ENCODE results near the gene TCEAL1. TPM values are rescaled to one million over a fixed set of nuclear protein-coding genes. Genes with fewer than 3 reads are reported as not detected.
"Not testable (repeated sequence)": the region's sequence is repeated elsewhere in the genome, so short reads cannot be mapped to it uniquely, and the experiment has no call there.

TCEAL1 gene, protein sequence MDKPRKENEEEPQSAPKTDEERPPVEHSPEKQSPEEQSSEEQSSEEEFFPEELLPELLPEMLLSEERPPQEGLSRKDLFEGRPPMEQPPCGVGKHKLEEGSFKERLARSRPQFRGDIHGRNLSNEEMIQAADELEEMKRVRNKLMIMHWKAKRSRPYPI
- total RNA-seq (2014; rRNA removed; shearing (Covaris generic); ENCODE audit: low replicate concordance): 18.4 and 18.9 TPM in 2 replicates

- in situ Hi-C loops (cut with HindIII; ENCODE audit: low pct_unique_long_range_greater_than_20kb, low sequenced_read_pairs): no loop called here
- peak; percentile 61 for DNase-seq (ENCODE audit: low read depth)
Observed at GRCh38 chrX:103628386-103629317, at the start of gene TCEAL1. TSS of gene TCEAL1 (plus strand) at chrX:103628975. CDS start at chrX:103629917, 942 bp downstream.

DNA sequence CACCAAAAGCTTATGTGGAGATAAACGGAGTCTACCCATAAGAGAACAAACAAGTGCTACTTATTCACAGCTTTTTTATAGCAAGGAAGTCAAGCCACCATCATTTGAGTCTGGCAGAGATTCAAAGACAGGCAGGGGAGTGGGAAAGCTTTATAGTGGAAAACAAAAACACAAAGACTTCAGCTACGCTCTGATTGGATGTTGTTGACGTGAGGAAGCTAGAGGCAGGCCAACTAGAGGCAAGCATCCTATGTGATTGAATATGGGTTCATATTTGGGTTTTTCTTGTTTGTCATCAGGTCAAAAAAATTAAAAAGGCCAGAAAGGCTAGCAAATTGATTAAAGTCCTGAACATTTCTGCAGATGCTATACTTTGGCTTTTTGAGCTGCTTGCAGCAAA is 44.2 kb upstream of the TCEAL1 start:
- peak; percentile 3 for DNase-seq (ENCODE audit: low read depth)
- in situ Hi-C loops (cut with HindIII; ENCODE audit: low pct_unique_long_range_greater_than_20kb, low sequenced_read_pairs): no loop called here

DNA sequence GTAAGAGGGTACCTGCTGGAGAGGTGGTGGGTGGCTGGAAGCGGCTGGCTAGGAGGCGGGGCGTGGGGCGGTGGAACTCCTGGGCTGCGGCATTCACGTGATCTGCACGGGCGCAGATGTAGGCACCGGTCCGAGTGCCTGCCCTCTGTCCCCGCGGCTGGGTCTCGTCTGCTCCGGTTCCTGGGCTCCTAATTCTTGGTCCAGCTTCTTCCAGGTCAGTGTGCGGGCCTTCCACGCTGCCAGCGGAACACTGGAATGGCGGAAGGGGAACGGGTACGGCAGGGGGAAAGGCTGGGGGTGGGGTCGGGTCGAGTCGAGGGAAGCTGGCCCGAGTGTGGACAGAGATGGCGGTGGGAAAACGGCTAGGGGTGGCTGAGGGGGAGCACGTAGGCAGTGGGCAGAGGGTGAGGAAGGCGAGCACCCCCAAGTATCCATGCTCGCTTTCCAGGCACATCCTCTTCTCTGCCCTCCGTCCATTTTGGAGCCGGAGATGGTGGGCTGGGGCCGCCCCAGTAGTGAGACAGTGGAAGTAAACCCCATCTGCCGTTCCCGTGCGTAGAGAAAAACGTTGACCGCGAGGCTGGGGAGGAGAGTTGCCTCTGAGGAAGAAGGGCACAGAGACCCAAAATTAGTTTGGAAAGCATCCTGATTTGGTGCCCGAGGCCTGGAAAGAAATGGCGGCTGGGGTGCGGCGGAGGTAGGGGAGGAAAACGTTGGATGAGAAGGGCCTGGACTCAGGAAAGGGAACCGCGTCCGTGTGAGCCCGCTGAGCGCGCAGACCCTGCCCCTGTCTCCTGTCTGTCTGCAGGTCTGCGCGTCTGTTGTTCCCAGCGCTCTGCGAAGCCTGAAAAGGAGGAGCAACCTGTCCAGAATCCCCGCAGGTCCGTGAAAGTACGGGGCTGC is 43.1 kb upstream of the TCEAL1 start, which contains the start of gene TCEAL4:
TCEAL4 (plus strand) TSS at position 105 of the 903 bp plus-strand sequence. CDS start 1,161 bp downstream, outside the sequence.
- in situ Hi-C loops (cut with HindIII; ENCODE audit: low pct_unique_long_range_greater_than_20kb, low sequenced_read_pairs): no loop called here
- DNase-seq (ENCODE audit: low read depth): peak; percentile 14

GRCh38 chrX:103586314-103586646 is 42.5 kb upstream of the TCEAL1 start:
- in situ Hi-C loops (cut with HindIII; ENCODE audit: low pct_unique_long_range_greater_than_20kb, low sequenced_read_pairs): no loop called here
- DNase-seq (ENCODE audit: low read depth): no peak

- in situ Hi-C loops (cut with HindIII; ENCODE audit: low pct_unique_long_range_greater_than_20kb, low sequenced_read_pairs): no loop called here
- DNase-seq (ENCODE audit: low read depth): no peak
Observed at GRCh38 chrX:103586659-103587058, 42.1 kb upstream of the TCEAL1 start.

DNA sequence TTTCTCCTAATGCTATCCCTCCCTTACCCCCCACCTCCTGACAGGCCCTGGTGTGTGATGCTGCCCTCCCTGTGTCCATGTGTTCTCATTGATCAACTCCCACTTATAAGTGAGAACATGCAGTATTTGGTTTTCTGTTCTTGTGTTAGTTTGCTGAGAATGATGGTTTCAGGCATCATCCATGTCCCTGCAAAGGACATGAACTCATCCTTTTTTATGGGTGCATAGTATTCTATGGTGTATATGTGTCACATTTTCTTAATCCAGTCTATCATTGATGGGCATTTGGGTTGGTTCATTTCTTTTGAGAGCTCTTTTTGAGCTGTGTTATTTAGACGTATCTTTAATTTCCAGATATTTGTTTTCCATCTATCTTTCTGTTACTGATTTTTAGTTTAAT is 36.5 kb upstream of the TCEAL1 start:
- DNase-seq (ENCODE audit: low read depth); in situ Hi-C loops (cut with HindIII; ENCODE audit: low pct_unique_long_range_greater_than_20kb, low sequenced_read_pairs): not testable (repeated sequence)

DNA sequence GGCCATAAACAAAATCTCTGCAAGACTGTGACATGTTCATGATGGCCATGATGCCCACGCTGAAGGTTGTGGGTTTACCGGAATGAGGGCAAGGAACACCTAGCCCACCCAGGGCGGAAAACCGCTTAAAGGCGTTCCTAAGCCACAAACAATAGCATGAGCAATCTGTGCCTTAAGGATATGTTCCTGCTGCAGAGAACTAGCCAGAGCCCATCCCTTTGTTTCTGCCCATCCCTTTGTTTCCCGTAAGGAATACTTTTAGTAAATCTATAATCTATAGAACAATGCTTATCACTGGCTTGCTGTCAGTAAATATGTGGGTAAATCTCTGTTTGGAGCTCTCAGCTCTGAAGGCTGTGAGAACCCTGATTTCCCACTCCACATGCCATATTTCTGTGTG is 33.6 kb upstream of the TCEAL1 start:
- in situ Hi-C loops (cut with HindIII; ENCODE audit: low pct_unique_long_range_greater_than_20kb, low sequenced_read_pairs); DNase-seq (ENCODE audit: low read depth): not testable (repeated sequence)

GRCh38 chrX:103607364-103608305 is 21.1 kb upstream of the TCEAL1 start, which contains the start of gene TCEAL3:
TSS of gene TCEAL3 (plus strand) at chrX:103607963. CDS start at chrX:103609065, 1,102 bp downstream.
- in situ Hi-C loops (cut with HindIII; ENCODE audit: low pct_unique_long_range_greater_than_20kb, low sequenced_read_pairs): no loop called here
- no peak for DNase-seq (ENCODE audit: low read depth)

DNA sequence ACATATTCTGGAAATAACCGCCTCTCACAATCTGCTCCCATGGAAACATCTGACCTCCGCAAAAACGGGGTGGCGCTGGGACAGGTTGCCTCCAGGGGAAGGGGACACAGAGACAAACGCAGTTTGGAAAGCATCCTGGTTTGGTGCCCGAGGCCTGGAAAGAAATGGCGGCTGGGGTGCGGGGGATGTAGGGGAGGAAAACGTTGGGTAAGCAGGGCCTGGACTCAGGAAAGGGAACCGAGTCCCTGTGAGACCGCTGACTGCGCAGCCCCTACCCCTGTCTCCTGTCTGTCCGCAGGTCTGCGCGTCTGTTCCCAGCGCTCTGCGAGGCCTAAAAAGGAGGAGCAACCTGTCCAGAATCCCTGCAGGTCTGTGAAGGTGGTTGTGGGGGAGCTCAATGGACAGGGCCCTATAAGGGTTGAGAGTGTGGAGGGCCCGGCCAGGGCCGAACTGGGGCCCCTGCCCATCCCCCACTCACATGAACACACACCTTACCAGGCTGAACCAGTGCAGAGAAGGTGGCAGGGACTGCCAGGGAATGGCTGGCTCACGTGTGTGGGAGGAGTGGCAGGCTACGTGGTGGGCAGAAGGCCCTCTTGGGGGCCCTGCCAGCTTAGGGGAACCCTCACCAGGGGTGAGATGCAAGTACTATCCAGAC is 20.3 kb upstream of the TCEAL1 start:
- no peak for DNase-seq (ENCODE audit: low read depth)
- in situ Hi-C loops (cut with HindIII; ENCODE audit: low pct_unique_long_range_greater_than_20kb, low sequenced_read_pairs): no loop called here

- DNase-seq (ENCODE audit: low read depth): no peak
Observed at GRCh38 chrX:103610282-103610681, 18.5 kb upstream of the TCEAL1 start.

DNA sequence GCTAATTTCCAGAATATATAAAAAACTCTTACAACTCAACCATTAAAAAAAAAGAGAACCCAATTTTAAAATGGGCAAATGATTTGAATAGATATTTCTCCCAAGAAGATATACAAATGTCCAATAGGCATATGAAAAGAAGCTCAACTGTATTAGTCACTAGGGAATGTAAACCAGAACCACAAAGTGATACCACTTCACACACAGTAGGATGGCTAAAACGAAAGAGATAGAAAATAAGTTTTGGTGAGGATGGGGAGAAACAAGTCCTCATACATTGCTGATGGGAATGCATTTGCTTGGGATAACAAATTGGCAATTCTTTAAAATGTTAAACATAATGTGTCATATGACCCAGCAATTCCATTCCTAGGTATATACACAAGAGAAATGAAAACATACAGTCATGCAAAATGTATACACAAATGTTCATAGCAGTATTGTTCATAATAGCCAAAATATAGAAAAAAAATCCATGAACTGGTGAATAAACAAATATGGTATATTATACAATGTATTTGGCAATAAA is 15.3 kb upstream of the TCEAL1 start:
- in situ Hi-C loops (cut with HindIII; ENCODE audit: low pct_unique_long_range_greater_than_20kb, low sequenced_read_pairs): no loop called here
- no peak for DNase-seq (ENCODE audit: low read depth)

More at GRCh38 chrX:103610282-103610681, 18.5 kb upstream of the TCEAL1 start:
- in situ Hi-C loops (cut with HindIII; ENCODE audit: low pct_unique_long_range_greater_than_20kb, low sequenced_read_pairs): no loop called here

DNA sequence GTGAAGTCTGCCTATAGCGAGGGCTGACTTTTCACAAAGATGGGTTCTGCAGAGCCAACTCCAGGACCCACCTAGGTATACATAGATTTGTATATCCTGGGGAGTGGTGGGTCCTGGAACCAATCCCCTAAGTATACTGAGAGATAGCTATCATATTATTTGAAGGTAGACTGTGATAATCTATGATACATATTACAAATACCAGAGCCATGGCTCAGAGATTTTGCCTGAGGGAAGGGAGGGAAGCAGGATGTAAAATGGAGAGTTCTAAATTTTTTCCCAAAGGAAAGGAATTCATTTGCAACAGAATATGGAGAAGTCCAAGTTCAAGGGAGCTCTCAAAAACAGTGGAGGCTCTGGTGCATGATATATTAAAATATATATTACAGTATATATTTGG is 13.8 kb upstream of the TCEAL1 start:
- in situ Hi-C loops (cut with HindIII; ENCODE audit: low pct_unique_long_range_greater_than_20kb, low sequenced_read_pairs): no loop called here
- no peak for DNase-seq (ENCODE audit: low read depth)

DNA sequence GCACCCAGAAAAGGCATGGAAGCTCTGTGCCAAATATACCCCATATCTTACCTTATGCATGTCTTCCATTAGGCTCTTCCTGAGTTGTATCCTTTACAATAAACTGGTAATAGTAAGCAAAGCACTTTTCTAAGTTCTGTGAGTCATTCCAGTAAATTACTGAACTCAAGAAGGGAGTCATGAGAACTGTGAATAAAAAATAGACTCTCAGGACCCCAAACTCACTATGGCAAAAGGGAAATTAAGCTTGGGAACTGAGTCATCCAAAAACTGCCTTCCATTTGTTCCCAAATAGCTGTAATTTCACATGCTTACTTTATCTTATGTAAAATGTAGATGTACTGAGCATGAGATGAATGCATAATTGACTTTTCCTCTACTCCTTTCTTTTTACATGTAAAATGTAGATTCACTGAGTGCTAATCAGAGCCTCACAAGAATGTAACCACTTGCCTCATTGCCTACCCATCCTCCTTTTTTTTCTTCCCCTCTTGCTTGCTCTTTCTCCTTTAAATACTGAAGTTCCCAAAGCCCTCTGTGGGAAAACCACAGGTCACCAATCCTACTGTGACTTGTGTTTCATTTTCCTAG is 12.9 kb upstream of the TCEAL1 start:
- no peak for DNase-seq (ENCODE audit: low read depth)
- in situ Hi-C loops (cut with HindIII; ENCODE audit: low pct_unique_long_range_greater_than_20kb, low sequenced_read_pairs): no loop called here

DNA sequence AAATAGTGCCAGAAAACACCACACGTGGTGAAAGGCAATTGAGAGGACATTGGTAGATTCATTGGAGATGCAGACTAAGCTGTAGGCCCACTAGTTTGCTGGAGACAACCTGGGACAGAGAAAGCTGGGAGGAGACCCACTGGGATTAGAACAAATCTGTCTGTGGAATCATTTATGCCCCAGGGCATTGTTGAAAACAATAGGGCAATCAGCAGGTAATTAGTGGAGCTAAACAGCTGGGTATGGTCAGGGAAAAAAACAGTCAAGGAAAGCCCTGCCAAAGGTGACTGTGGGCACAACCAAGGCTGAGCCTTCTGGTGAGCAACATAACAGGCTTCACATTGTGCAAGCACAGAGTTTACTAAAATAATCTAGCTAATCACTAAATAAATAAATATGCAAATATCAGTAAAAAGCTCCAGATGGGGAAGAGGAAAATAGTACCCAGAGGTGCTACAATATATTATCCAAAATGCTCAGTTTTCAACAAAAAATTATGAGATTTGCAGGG is 12.0 kb upstream of the TCEAL1 start:
- in situ Hi-C loops (cut with HindIII; ENCODE audit: low pct_unique_long_range_greater_than_20kb, low sequenced_read_pairs): no loop called here
- DNase-seq (ENCODE audit: low read depth): no peak

DNA sequence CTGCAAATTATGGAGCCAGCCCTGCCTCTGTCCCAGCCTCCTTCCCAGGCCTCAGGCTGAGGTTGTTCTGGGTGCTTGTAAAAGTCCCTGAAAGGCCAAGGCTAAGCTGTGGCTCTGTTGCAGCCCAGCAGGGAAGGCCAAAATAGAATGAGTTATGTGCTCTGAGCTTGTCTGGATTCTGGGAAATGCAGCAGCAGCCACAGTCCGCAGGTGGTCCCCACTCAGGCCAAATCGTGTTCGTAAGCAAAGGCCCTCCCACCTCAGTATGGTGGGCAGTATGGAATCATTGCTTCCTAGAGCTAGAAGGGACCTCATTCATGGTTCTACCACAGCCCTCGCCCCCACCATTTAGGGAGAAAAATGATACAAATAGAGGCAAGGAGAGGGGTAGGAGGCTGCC is 4.7 kb upstream of the TCEAL1 start:
- DNase-seq (ENCODE audit: low read depth): no peak
- in situ Hi-C loops (cut with HindIII; ENCODE audit: low pct_unique_long_range_greater_than_20kb, low sequenced_read_pairs): no loop called here

GRCh38 chrX:103626855-103627254 is 1.9 kb upstream of the TCEAL1 start:
- in situ Hi-C loops (cut with HindIII; ENCODE audit: low pct_unique_long_range_greater_than_20kb, low sequenced_read_pairs): no loop called here
- DNase-seq (ENCODE audit: low read depth): no peak

All from Caki2 (cell line).